ENCODE measurements around the gene PRKAR1B. TPM values are rescaled to one million over a fixed set of nuclear protein-coding genes. Genes with fewer than 3 reads are reported as not detected.
"Not testable (repeated sequence)": the region's sequence is repeated elsewhere in the genome, so short reads cannot be mapped to it uniquely, and the experiment has no call there.

Gene PRKAR1B
- total RNA-seq, 1 experiment from 2014 or later, result 6.9 TPM

DNA sequence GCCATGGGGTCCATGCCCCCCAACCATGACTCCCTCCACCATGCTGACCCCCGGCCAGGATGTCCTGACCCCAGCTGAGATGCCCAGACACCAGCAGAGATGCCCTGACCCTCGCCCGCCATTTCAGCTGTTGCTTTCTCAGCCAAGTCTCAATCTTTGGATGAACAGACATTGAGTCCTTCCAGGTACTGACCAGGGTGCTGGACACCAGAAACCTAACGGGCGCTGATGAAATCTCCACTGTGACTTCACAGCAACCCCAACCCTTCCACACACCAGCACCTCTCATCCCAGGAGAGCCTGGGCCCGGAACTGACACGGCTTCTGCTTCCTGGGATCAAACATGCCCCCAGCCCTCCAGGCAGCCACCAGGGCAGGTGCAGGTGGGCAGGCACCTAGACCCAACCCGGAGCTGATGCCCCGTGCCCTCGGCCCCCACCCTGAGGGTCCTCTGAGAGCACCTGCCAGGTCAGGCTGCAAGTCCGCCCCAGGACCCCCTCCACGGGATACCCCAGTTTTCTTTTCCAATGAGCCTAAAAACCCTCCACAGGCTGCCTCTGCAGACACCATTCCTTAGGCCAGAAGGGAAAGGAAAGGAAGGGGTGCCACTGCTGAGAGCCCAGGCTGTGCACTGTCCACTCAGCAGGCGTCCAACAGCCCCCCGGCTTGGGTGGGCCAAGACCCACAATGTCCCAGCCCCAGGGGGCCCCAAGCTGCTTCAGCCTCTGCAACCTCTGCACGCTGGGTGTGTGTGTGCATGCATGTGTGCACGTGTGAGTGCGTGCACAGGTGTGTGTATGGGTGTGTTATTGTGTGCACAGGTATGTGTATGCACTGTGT, 164.1 kb downstream of the PRKAR1B start:
- no peak for DNase-seq
- H3K9me3 ChIP-seq (replicated peaks), result no peaks in the 10 kb centered on the region
- no peak overlapping the region for H3K4me3 ChIP-seq
- peaks cover 10% of the 10 kb centered on the region for H3K4me1 ChIP-seq
- H3K27me3 ChIP-seq, result no peaks in the 10 kb centered on the region
- no peaks in the 10 kb centered on the region for H3K36me3 ChIP-seq
- no peak overlapping the region for H3K27ac ChIP-seq

DNA sequence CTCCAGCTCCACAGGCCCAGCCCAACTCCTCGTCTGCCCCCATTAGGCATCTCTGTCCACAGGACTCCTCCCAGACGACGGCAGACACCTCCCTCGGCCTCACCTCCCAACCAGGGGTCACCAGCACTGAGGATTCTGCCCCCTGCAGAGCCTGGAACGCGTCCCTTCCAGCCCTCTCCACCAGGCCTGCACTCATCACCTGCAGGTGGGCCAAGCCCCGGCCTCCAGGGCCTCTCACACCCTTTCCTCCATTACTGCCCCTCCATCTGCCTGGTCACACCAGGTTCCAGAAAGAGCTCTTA, 164.8 kb downstream of the PRKAR1B start:
- Histone ChIP-seq H3K4me1 (peaks cover 10% of the 10 kb centered on the region), H3K9me3 (replicated peaks) (no peaks in the 10 kb centered on the region), H3K4me3 (no peak overlapping the region), H3K36me3 (no peaks in the 10 kb centered on the region), H3K27me3 (no peaks in the 10 kb centered on the region), H3K27ac (0 out of 2 replicates have a peak overlapping the region, but pooled peaks have one; percentile 25)
- DNase-seq, result no peak

DNA sequence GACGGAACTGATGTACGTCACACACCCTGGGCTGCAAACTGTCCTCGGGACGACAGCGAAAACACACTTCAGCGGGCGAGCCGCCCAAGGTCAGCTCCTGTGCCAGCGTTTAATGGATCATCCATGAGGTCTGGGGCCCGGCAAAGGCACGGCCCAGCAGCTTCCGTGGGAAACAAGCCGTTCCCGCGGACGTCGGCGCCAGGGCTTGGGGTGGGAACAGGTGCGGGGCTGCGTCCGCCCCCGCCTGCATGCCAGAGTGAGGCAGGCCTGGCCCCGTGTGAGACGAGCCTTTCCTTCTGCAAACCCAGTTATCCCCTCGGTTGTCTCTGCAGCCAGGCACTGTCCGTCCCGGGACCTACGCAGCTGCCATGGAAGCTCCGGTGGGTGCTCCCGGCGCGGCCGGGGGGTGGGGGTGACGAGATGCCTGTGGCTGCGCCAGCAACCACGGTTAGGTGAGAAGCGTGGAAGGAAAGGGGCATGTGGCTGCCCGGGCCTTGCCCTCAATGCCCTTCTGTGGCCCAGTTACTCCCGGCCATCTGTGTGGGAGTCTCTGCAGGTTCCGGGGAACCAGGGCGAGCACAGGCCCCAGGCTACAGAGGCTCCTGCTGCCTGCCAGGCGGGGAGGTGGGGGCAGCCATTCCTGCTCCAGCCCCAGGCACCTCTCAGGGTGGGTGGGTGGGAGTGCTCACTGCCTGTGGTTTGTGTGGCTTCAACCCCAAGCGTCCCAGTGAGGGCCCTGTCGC, 165.3 kb downstream of the PRKAR1B start:
- Histone ChIP-seq H3K4me1 (peaks cover 10% of the 10 kb centered on the region), H3K4me3 (peak overlapping the region; percentile 43), H3K27ac (peak overlapping the region; percentile 75), H3K27me3 (no peaks in the 10 kb centered on the region), H3K36me3 (no peaks in the 10 kb centered on the region), H3K9me3 (replicated peaks) (no peaks in the 10 kb centered on the region)
- DNase-seq, result peak; percentile 75 to 78

DNA sequence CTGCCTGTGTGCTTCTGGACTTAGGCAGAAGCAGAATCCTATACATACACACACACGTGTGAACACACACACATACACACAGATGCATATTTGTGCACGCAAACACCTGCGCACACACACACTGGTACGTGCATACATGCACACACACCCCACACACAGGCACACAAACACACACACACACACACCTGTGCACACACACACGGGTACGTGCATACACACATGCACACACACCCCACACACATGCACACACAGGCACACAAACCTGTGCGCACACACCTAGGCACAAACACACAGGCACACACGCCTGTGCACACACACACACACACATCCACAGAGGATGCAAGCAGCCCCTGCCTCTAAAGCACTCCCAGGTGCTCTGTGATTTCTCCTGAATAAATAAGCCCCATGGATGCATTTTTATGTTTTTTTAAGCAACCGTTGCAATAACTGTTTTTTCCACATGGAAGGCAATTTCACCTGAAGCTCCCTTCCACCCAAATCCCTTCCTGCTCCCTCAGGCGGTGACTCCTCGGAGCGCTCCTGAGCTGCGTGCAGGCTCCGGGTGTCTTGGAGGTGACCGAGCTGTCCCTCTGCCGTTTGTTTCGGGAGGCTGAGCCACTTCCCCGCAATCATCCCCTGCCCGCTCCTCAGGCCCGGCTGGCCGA, 166.0 kb downstream of the PRKAR1B start:
- Histone ChIP-seq H3K4me1 (peaks cover 10% of the 10 kb centered on the region), H3K9me3 (replicated peaks) (no peaks in the 10 kb centered on the region), H3K27ac (peak overlapping the region; percentile 75), H3K36me3 (no peaks in the 10 kb centered on the region), H3K27me3 (no peaks in the 10 kb centered on the region), H3K4me3 (peak overlapping the region; percentile 43)
- no peak for DNase-seq

DNA sequence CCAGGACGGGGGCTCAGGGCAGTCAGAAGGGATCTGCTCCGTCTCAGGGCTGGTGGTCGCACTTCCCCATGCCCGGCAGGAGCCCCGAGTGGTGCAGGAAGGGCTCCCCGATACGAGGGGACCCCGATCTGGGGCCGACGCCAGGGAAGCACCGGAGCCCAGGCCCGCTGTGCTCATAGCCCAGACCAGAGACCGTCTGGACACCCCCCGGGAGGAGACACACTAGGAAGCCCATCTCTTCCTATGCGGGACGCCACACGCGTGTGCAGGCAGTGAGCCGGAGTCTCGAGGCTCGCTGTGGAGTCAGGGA, 167.7 kb downstream of the PRKAR1B start:
- H3K9me3 ChIP-seq (replicated peaks), result no peaks in the 10 kb centered on the region
- peaks cover 10% of the 10 kb centered on the region for H3K4me1 ChIP-seq

DNA sequence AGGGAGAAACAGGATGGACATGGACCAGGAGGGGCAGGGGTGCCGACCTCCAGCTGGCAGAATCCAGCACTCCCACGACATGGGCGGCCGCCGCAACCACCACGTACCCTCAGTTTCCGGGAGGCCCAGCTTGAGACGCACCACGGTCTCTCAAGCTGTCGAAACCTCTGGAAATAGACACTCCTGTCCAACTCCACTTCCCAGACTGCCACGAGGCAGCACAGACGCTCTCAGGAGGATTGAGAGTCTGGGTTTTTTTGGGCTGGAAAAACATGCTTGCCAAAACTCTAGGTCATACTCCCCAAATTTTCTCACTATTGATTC, 169.6 kb downstream of the PRKAR1B start:
- no peak overlapping the region for H3K4me3 ChIP-seq
- no peak for DNase-seq
- H3K27ac ChIP-seq, result no peak overlapping the region
- no peaks in the 10 kb centered on the region for H3K36me3 ChIP-seq
- H3K9me3 ChIP-seq (replicated peaks), result no peaks in the 10 kb centered on the region
- H3K27me3 ChIP-seq, result no peaks in the 10 kb centered on the region
- peaks cover 6% of the 10 kb centered on the region for H3K4me1 ChIP-seq

More for the DNA sequence above, 167.7 kb downstream of the PRKAR1B start:
- no peaks in the 10 kb centered on the region for H3K27me3 ChIP-seq
- H3K36me3 ChIP-seq, result no peaks in the 10 kb centered on the region
- H3K27ac ChIP-seq, result no peak overlapping the region
- DNase-seq, result no peak
- no peak overlapping the region for H3K4me3 ChIP-seq

DNA sequence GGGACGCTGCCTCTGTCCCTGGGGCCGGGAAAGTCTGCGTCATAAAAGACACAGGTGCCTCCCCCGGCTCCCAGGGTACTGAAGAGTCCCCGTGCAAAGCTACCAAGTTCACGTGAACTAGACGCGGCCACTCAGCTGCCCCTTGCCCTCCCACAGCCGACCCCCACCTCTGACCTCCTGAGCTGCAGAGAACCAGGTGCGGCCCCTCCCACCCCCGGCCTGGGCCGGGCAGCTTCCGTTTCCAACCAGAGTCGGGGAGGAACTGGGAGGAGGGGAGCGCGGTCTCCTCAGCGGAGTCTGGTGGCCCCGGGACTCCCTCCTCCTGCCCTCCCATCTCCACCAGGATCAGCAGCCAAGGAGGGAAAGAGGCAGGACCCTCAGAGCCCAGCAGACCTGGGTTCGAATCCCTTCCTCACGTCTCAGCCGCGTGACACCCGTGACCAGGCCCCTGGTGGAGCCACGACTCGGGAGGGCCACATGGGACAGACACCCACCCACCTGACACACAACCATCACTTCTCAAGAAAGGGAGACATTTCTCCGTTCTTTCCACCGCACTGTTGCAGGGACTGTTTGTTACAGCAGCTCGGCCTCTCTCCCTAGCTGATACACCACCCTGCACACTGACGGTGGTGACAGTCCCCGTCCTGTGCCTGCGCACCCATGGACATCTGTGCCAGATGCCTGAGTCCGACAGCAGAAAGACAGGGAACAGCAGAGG, 170.1 kb downstream of the PRKAR1B start:
- H3K27me3 ChIP-seq, result no peaks in the 10 kb centered on the region
- no peak overlapping the region for H3K4me3 ChIP-seq
- no peaks in the 10 kb centered on the region for H3K36me3 ChIP-seq
- peaks cover 3% of the 10 kb centered on the region; the same call in 1 of the 2 replicates for H3K4me1 ChIP-seq
- no peaks in the 10 kb centered on the region for H3K9me3 ChIP-seq (replicated peaks)
- no peak overlapping the region for H3K27ac ChIP-seq
- DNase-seq, result no peak

DNA sequence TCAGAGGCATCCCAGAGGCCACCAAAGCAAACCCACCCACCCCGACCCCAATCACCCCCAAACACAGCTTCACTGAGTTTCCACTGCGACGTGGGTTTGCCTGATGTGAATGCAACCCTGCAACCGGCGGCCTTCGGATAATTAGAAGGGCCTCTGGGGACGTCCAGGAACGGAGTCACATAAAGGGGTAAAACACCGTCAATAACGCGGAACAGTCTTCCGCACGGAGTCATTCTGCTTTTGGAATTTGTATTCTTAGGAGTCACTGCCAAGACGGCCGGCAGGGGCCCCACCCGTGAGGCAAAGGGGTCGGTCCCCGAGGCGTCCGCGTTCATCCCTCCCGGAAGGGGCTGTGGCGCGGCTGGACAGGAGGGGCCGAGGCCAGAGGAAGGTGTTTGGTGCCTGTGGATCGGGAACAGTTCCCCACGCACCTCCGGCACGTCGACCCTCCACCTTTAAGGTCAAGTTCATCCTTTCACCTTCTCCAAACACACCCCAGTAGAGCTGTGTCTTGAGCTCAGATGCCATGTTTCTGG, 170.7 kb downstream of the PRKAR1B start:
- Histone ChIP-seq H3K9me3 (replicated peaks) (no peaks in the 10 kb centered on the region), H3K27me3 (no peaks in the 10 kb centered on the region), H3K27ac (no peak overlapping the region), H3K4me3 (no peak overlapping the region), H3K36me3 (no peaks in the 10 kb centered on the region), H3K4me1 (peaks cover 3% of the 10 kb centered on the region; the same call in 1 of the 2 replicates)
- DNase-seq, result no peak

DNA sequence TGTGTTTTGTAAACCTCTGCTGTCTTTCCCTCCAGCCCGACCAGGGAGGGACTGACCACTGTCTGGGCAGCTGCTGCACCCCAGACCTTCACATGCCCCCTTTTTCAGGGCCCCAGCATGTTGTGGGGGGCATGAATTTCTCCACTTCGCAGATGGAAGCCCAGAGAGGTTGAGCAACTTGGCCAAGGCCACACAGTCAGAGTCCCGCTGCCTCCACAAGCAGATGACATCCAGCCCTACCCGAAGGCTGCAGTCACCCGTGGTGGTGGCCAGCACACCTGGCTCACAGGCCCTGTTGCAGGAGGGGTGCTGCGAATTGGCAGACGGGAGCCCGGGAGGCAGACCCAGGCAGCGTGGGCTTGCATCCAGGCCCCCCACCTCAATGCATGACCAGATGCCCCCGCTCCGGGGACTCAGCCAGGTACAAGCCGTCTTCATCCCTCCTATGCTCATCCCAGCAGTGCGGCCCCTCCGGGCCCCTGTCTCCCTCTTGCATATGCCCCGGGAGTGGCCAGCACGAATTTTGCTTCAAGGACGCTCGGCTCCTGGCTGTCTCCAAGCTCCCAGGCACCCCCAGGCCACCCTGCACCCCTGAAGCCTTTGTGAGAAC, 171.4 kb downstream of the PRKAR1B start:
- Histone ChIP-seq H3K36me3 (no peaks in the 10 kb centered on the region), H3K27me3 (no peaks in the 10 kb centered on the region), H3K9me3 (replicated peaks) (no peaks in the 10 kb centered on the region), H3K4me3 (no peak overlapping the region), H3K4me1 (no peaks in the 10 kb centered on the region), H3K27ac (no peak overlapping the region)
- no peak for DNase-seq

DNA sequence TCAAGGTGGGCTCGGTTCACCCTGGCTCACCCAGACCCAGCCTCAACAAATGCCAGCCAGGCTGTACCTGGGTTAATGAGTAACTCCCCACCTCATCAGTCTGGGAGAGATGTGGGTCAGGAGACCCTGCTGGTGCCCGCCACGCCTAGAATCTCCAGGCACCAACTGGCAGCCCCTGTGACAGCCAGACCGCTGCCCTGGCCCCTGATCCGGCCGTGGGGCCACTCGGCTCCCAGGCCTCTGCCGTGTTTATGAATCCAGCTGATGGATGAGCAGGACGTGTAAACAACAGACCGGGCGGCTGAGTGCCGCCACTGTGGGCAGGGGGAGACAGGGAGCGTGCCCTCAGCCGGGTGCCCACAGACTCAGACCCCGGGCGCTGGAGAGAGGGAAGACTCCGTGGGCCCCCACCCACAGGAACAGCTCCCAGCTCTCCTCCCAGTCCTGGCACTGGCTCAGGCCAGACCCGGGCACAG, 173.4 kb downstream of the PRKAR1B start:
- Histone ChIP-seq H3K4me3 (no peak overlapping the region), H3K4me1 (no peaks in the 10 kb centered on the region), H3K27ac (no peak overlapping the region), H3K36me3 (no peaks in the 10 kb centered on the region), H3K9me3 (replicated peaks) (no peaks in the 10 kb centered on the region), H3K27me3 (no peaks in the 10 kb centered on the region)
- no peak for DNase-seq

DNA sequence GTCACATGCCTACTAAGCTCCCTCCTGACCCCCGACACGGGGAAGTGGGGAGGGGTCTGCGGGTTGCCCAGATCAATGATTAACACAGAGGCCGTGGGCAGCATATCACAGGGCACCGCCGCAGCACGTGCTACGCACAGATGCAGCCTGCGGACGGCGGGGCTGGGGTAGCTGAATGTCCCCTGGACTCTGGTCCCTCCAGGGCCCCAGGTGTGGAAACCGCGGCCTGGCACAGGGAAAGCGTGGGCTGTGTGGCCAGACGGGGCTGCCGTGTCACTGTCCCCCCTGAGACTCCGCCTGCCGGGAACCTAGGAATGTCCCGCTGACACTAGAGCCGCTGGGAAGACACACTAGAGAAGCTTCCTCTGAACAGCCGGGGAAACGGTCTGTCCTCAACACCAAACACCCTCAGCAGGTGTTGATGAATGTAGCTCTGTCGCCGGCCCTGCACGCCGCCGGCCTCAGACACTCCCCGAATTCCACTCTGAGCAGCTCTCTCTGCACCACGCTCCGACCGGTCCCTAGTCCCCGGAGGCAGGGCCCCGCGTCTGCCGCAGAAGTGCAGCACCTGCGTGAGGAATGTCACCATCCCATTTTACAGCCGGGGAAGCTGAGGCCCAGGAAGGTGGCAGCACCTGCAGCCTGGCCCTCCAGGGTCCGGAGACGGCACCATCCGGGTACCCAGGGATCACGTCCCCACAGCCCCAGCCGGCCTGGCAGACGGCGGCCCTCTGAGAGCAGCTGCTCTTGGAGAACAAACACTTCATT, 174.0 kb downstream of the PRKAR1B start:
- Histone ChIP-seq H3K4me3 (no peak overlapping the region), H3K27me3 (no peaks in the 10 kb centered on the region), H3K9me3 (replicated peaks) (no peaks in the 10 kb centered on the region), H3K36me3 (no peaks in the 10 kb centered on the region), H3K4me1 (no peaks in the 10 kb centered on the region), H3K27ac (no peak overlapping the region)
- no peak for DNase-seq

DNA sequence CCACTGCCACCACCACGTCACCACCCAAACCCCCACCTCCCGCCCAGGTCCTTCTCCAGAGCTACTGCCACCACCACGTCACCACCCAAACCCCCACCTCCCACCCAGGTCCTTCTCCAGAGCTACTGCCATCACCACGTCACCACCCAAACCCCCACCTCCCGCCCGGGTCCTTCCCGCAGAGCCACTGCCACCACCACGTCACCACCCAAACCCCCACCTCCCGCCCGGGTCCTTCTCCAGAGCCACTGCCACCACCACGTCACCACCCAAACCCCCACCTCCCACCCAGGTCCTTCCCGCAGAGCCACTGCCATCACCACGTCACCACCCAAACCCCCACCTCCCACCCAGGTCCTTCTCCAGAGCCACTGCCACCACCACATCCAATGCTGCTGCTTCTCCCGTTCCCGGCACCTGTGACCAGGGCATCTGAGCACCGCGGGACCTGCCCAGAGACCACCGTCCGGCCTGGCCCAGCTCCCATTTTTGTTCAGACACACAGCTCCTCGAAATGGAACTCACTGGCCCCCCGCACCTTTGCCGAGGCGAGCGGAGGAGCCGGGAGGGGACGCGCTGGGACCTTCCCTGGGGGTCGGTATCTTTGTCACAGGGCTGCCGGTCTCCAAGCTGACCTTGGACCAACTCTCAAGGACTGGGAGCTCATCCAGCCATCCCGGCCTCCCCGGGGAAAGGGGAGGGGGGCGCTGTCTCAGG, 174.8 kb downstream of the PRKAR1B start:
- H3K4me3 ChIP-seq; H3K36me3 ChIP-seq; H3K27me3 ChIP-seq; H3K4me1 ChIP-seq; H3K9me3 ChIP-seq (replicated peaks); DNase-seq; H3K27ac ChIP-seq: not testable (repeated sequence)

DNA sequence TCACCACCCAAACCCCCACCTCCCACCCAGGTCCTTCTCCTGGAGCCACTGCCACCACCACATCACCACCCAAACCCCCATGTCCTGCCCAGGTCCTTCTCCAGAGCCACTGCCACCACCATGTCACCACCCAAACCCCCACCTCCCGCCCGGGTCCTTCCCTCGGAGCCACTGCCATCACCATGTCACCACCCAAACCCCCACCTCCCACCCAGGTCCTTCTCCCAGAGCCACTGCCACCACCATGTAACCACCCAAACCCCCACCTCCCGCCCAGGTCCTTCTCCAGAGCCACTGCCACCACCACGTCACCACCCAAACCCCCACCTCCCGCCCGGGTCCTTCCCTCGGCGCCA, 175.5 kb downstream of the PRKAR1B start:
- not testable (repeated sequence) for H3K27ac ChIP-seq; H3K9me3 ChIP-seq (replicated peaks); H3K36me3 ChIP-seq; H3K4me1 ChIP-seq; H3K4me3 ChIP-seq; DNase-seq; H3K27me3 ChIP-seq

Measured in SJCRH30 (cell line).